Neural progenitor cell (in vitro differentiated cells): ENCODE measurements around the gene PDGFRB.
"Not testable (repeated sequence)": the region's sequence is repeated elsewhere in the genome, so short reads cannot be mapped to it uniquely, and the experiment has no call there.

ENCODE experiments used
- CTCF ChIP-seq: fragments of 200-600 bp; sonication (generic); IDR thresholded peaks from 2 replicates; pipeline ENCODE4 v1.5.1; 2017; ENCODE audit warnings: antibody characterized with exemption, mild to moderate bottlenecking
- EZH2 ChIP-seq: fragments of 200-600 bp; sonication (generic); IDR thresholded peaks from 2 replicates; pipeline ENCODE4 v1.6.1; 2017; ENCODE audit warnings: antibody characterized with exemption, mild to moderate bottlenecking, moderate library complexity

DNA sequence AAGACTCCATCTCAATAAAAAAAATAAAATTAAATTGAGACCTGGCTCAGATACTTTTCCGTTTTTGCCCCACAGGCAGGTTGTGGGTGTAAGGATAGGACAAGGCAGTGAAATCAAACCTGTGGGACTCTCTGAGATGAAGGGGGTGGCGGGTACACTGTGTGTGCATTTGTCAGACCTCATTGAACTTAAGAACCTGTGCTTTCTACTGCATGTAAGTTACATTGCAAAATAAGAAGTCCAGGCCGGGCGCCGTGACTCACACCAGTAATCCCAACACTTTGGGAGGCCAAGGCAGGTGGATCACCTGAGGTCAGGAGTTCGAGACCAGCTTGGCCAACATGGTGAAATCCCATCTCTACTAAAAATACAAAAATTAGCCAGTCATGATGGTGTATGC is 70.9 kb downstream of the PDGFRB start:
- TF ChIP-seq CTCF, EZH2: not testable (repeated sequence)
